Panc1 (cell line): ENCODE data around the gene SLCO2A1. TPM values are rescaled to one million over a fixed set of nuclear protein-coding genes. Genes with fewer than 3 reads are reported as not detected.

Source experiments
- ATAC-seq: fragments of 200-7000 bp; cut with Tn5 transposase; 2 replicates; pipeline ENCODE4 v1.9.1; 2020; ENCODE audit warnings: mild to moderate bottlenecking, moderate library complexity
- BruUV-seq: library from RNA; stranded (reverse); fragments of 400-500 nt; replicated peaks from 2 replicates; lab custom pipeline; 2021; lab: Mats Ljungman, UMichigan
- CTCF ChIA-PET: fragments of 300-600 bp; sonication (Branson Sonifier 250); formaldehyde crosslinking; loops from one replicate; lab custom pipeline; 2022; ENCODE audit warnings: antibody characterized with exemption; lab: Charles Lee
- POLR2A ChIA-PET: fragments of 300-600 bp; sonication (Branson Sonifier 250); formaldehyde crosslinking; loops from one replicate; lab custom pipeline; 2022; ENCODE audit warnings: antibody characterized with exemption; lab: Charles Lee
- DNase-seq: peaks from one replicate; pipeline ENCODE4 v3.0.0-alpha.2; 2010; ENCODE audit warnings: low read depth, low spot score
- H3K27ac ChIP-seq: 2 replicates; pipeline ENCODE4 v1.5.1; 2011; ENCODE audit warnings: mild to moderate bottlenecking, low read length, inconsistent platforms
- H3K27me3 ChIP-seq: fragments of 200-500 bp; sonication (Bioruptor generic); 2 replicates; pipeline ENCODE4 v1.6.0; 2014; ENCODE audit warnings: low read length, inconsistent platforms; ENCODE audit not compliant: control insufficient read depth, insufficient read depth
- H3K36me3 ChIP-seq: fragments of 200-500 bp; sonication (Bioruptor generic); 2 replicates; pipeline ENCODE4 v1.5.1; 2014; ENCODE audit warnings: inconsistent platforms, mild to moderate bottlenecking, low read length, moderate library complexity; ENCODE audit not compliant: control insufficient read depth, insufficient read depth
- H3K4me1 ChIP-seq: 2 replicates; pipeline ENCODE4 v1.5.1; 2011; ENCODE audit warnings: inconsistent platforms, mild to moderate bottlenecking, low read length, moderate library complexity; ENCODE audit not compliant: control insufficient read depth, insufficient read depth
- H3K4me3 ChIP-seq, 2 experiments: 2 replicates each; pipeline ENCODE4 v1.5.1; 2011 to 2012; ENCODE audit warnings: low read depth in 2 of 2, low read length in 2 of 2, mild to moderate bottlenecking in 2 of 2, inconsistent platforms in 1 of 2, moderate library complexity in 1 of 2
- H3K9me3 ChIP-seq: fragments of 200-500 bp; sonication (Bioruptor generic); 2 replicates; pipeline ENCODE4 v1.5.1; 2014; ENCODE audit warnings: low read depth, mild to moderate bottlenecking, inconsistent platforms, low read length, moderate library complexity; ENCODE audit not compliant: control insufficient read depth, insufficient read depth
- POLR2AphosphoS5 ChIP-seq: IDR thresholded peaks from 2 replicates; pipeline ENCODE4 v1.6.1; 2012; ENCODE audit warnings: mild to moderate bottlenecking, low read depth, low read length, moderate library complexity
- SIN3A ChIP-seq: IDR thresholded peaks from 2 replicates; pipeline ENCODE4 v1.6.1; 2012; ENCODE audit warnings: low read depth, mild to moderate bottlenecking, low read length, moderate library complexity, borderline replicate concordance; ENCODE audit not compliant: insufficient read depth
- TCF7L2 ChIP-seq: IDR thresholded peaks from 2 replicates; pipeline ENCODE4 v1.6.1; 2011; ENCODE audit warnings: mild to moderate bottlenecking, low read depth, low read length, inconsistent platforms
- in situ Hi-C: cut with HindIII; loops from 2 replicates; pipeline ENCODE4 v1.10.0; 2016; ENCODE audit warnings: low sequenced_read_pairs, low pct_unique_long_range_greater_than_20kb
- intact Hi-C: fragments of 100-400 bp; cut with micrococcal nuclease; formaldehyde crosslinking; loops from one replicate; pipeline ENCODE4 v1.10.0; 2022; ENCODE audit not compliant: unreplicated experiment
- total RNA-seq: library from RNA; stranded (reverse); gene quantifications from one replicate; pipeline ENCODE4 v1.2.1, GENCODE V29; 2021; ENCODE audit not compliant: unreplicated experiment
- TF ChIP-seq, protein P1 (sequence below), 2 experiments: IDR thresholded peaks; 2 replicates each; pipeline ENCODE4 v1.6.1; 2011 to 2012; ENCODE audit warnings: low read depth in 2 of 2, control low read depth in 1 of 2, low read length in 1 of 2, mild to moderate bottlenecking in 1 of 2, moderate library complexity in 1 of 2; ENCODE audit not compliant: insufficient read depth in 1 of 2
- TF ChIP-seq, protein P2 (sequence below): fragments of 450-650 bp; IDR thresholded peaks from 2 replicates; pipeline ENCODE4 v1.5.1; 2017; ENCODE audit warnings: mild to moderate bottlenecking

The SLCO2A1 gene
- total RNA-seq, 1 experiment from 2014 or later: 0.62 TPM

DNA sequence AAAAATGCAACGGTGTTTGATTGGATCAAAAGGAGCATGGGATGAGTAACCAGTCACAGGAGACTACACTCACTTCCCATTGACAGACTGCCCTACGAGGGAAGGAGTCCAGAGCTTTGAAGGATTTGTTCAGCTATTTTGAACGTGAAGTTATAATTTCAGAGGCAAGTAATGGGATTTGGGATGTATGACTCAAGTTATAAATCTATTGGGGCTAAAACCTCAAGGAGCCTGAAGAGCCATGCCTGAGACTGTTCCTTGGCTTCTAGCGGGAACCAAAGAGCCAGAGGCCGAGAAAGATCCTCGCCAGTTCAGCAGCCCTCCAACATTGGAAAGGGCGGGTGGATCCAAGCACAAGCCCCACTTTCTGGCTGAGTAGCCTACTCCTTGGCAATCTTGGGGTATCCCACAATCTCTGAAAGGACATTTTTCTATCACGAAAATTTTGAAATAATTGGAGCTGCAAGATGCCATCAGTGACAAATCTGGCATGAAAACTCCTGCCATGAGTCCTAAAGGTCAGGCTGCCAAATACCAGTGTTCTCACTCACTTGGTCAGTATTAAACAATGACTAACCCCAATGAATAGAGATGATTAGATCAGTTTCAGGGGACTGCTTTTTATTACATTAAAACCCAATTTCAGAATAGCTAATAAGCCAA, 48.6 kb upstream of the SLCO2A1 start:
- in situ Hi-C loops (no loop called here), intact Hi-C loops (no loop called here)
- Histone ChIP-seq H3K36me3 (no peaks in the 10 kb centered on the region), H3K4me3 (no peak overlapping the region), H3K4me1 (no peaks in the 10 kb centered on the region), H3K27me3 (no peaks in the 10 kb centered on the region), H3K27ac (no peak overlapping the region), H3K9me3 (peaks cover 19% of the 10 kb centered on the region)
- DNase-seq (no peak), ATAC-seq (no peak)
- POLR2A ChIA-PET: no interaction called here
- no TSS peak for BruUV-seq
- CTCF ChIA-PET: no interaction called here
- TF ChIP-seq SIN3A: no peak
- TF ChIP-seq TCF7L2: no peak
- TF ChIP-seq POLR2AphosphoS5: no peak
- TF ChIP-seq, protein P1, sequence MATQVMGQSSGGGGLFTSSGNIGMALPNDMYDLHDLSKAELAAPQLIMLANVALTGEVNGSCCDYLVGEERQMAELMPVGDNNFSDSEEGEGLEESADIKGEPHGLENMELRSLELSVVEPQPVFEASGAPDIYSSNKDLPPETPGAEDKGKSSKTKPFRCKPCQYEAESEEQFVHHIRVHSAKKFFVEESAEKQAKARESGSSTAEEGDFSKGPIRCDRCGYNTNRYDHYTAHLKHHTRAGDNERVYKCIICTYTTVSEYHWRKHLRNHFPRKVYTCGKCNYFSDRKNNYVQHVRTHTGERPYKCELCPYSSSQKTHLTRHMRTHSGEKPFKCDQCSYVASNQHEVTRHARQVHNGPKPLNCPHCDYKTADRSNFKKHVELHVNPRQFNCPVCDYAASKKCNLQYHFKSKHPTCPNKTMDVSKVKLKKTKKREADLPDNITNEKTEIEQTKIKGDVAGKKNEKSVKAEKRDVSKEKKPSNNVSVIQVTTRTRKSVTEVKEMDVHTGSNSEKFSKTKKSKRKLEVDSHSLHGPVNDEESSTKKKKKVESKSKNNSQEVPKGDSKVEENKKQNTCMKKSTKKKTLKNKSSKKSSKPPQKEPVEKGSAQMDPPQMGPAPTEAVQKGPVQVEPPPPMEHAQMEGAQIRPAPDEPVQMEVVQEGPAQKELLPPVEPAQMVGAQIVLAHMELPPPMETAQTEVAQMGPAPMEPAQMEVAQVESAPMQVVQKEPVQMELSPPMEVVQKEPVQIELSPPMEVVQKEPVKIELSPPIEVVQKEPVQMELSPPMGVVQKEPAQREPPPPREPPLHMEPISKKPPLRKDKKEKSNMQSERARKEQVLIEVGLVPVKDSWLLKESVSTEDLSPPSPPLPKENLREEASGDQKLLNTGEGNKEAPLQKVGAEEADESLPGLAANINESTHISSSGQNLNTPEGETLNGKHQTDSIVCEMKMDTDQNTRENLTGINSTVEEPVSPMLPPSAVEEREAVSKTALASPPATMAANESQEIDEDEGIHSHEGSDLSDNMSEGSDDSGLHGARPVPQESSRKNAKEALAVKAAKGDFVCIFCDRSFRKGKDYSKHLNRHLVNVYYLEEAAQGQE (IDR thresholded peaks at IDR 0.05; ENCODE audit: insufficient read depth in 1 of 2, low read depth in 2 of 2, low read length in 1 of 2): no peak
- TF ChIP-seq, protein P2, sequence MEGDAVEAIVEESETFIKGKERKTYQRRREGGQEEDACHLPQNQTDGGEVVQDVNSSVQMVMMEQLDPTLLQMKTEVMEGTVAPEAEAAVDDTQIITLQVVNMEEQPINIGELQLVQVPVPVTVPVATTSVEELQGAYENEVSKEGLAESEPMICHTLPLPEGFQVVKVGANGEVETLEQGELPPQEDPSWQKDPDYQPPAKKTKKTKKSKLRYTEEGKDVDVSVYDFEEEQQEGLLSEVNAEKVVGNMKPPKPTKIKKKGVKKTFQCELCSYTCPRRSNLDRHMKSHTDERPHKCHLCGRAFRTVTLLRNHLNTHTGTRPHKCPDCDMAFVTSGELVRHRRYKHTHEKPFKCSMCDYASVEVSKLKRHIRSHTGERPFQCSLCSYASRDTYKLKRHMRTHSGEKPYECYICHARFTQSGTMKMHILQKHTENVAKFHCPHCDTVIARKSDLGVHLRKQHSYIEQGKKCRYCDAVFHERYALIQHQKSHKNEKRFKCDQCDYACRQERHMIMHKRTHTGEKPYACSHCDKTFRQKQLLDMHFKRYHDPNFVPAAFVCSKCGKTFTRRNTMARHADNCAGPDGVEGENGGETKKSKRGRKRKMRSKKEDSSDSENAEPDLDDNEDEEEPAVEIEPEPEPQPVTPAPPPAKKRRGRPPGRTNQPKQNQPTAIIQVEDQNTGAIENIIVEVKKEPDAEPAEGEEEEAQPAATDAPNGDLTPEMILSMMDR: no peak

DNA sequence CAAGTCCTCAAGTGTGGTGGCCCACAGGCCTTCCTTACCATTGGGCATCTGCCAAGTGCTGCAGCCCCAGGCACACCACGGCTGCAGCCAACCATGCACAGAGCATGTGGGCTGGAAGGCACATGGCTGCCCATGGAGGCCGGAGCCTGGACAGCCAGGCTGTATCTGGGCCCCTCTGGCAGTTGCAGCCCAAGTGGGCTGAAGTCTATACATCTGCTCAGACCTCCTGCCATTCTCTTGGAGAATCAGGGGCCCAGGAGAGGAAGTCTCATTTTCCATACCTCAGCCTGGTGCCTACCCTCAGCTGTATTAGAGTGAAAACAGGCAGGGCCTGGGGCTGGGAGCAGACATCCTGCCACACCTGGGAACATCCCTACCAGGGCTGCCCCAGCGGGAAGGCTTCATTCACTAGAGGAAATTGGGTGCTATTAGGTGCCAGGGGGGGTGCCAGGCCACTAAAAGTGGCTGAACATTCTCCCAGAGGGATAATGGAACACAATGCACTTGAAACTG, 48.0 kb upstream of the SLCO2A1 start:
- intact Hi-C loops (no loop called here), in situ Hi-C loops (no loop called here)
- ChIA-PET CTCF (no interaction called here), POLR2A (no interaction called here)
- no peaks in the 10 kb centered on the region for H3K36me3 ChIP-seq
- peak; percentile 14; the same call in 1 of the 2 replicates for ATAC-seq
- no peak overlapping the region for H3K27ac ChIP-seq
- H3K27me3 ChIP-seq: no peaks in the 10 kb centered on the region
- DNase-seq: no peak
- H3K4me3 ChIP-seq: no peak overlapping the region
- H3K4me1 ChIP-seq: no peaks in the 10 kb centered on the region
- peaks cover 19% of the 10 kb centered on the region for H3K9me3 ChIP-seq
- BruUV-seq: no TSS peak
- TF ChIP-seq, protein P2: no peak
- TF ChIP-seq POLR2AphosphoS5: no peak
- TF ChIP-seq SIN3A: no peak
- TF ChIP-seq, protein P1 (IDR thresholded peaks at IDR 0.05; ENCODE audit: insufficient read depth in 1 of 2, low read depth in 2 of 2, low read length in 1 of 2): no peak
- no peak for TF ChIP-seq TCF7L2
